Sigmoid colon (tissue), 7 donors: ENCODE data around the gene COMMD9. TPM values are rescaled to one million over a fixed set of nuclear protein-coding genes. Genes with fewer than 3 reads are reported as not detected.
"Not testable (repeated sequence)": the region's sequence is repeated elsewhere in the genome, so short reads cannot be mapped to it uniquely, and the experiment has no call there.

Experiments used
- DNase-seq: peaks from one replicate; pipeline ENCODE4 v3.0.0-alpha.2; 2019
- H3K27ac ChIP-seq, 4 donors: fragments of 200-600 bp; sonication (generic); one replicate each; pipeline ENCODE4 v1.5.1; 2016 to 2019; ENCODE audit warnings: mild to moderate bottlenecking in 1 of 4
- H3K27me3 ChIP-seq, 3 donors: fragments of 200-600 bp; sonication (generic); one replicate each; pipeline ENCODE4 v1.5.1; 2019; ENCODE audit warnings: mild to moderate bottlenecking in 1 of 3
- H3K36me3 ChIP-seq, 4 donors: fragments of 200-600 bp; sonication (generic); one replicate each; pipeline ENCODE4 v1.5.1; 2016 to 2019
- H3K4me1 ChIP-seq, 4 donors: fragments of 200-600 bp; sonication (generic); one replicate each; pipeline ENCODE4 v1.5.1; 2017 to 2019
- H3K4me3 ChIP-seq, 4 donors: fragments of 200-600 bp; sonication (generic); one replicate each; pipeline ENCODE4 v1.5.1; 2017 to 2019; ENCODE audit warnings: mild to moderate bottlenecking in 2 of 4, moderate library complexity in 1 of 4
- H3K9me3 ChIP-seq, 4 donors: fragments of 200-600 bp in 3 of 4; sonication (generic) in 3 of 4; one replicate each; pipeline versions ENCODE4 v1.5.1 to v1.6.1; 2013 to 2019
- CTCF ChIP-seq, 4 experiments: fragments of 450-650 bp in 3 of 4; fragments of 200-600 bp in 1 of 4; IDR thresholded peaks; one replicate each; pipeline ENCODE4 v1.5.1; 2016 to 2019; ENCODE audit warnings: antibody characterized with exemption in 4 of 4, mild to moderate bottlenecking in 3 of 4, moderate library complexity in 2 of 4
- EP300 ChIP-seq, 4 donors: sonication (generic); formaldehyde crosslinking; IDR thresholded peaks; one replicate each; pipeline ENCODE4 v1.6.1; 2017; ENCODE audit warnings: antibody characterized with exemption in 4 of 4
- POLR2A ChIP-seq, 2 donors: fragments of 450-650 bp; IDR thresholded peaks; one replicate each; pipeline ENCODE4 v1.6.1; 2016; ENCODE audit warnings: antibody characterized with exemption in 2 of 2, mild to moderate bottlenecking in 2 of 2, moderate library complexity in 2 of 2
- POLR2AphosphoS5 ChIP-seq, 4 donors: sonication (generic); formaldehyde crosslinking; IDR thresholded peaks; one replicate each; pipeline ENCODE4 v1.6.1; 2017; ENCODE audit warnings: antibody characterized with exemption in 4 of 4
- WGBS, 2 donors: extraction: QIAGEN DNeasy Blood & Tissue Kit; methylation state at CpG; one replicate each; pipeline ENCODE4 v1.1.7; 2013; 5-methylcytosine and 5-hydroxymethylcytosine counted together
- intact Hi-C: fragments of 100-400 bp; cut with DNase I; formaldehyde crosslinking; loops from one replicate; pipeline ENCODE4 v1.15.1; 2023
- polyA plus RNA-seq, 3 donors: library from polyadenylated mRNA; stranded (reverse); fragments of 200-250 nt; gene quantifications; one replicate each; pipeline ENCODE4 v1.2.3, GENCODE V29; 2013
- total RNA-seq, 4 donors: library from RNA; depleted of rRNA; stranded (reverse); fragments of >200 nt; gene quantifications; one replicate each; pipeline ENCODE4 v1.1.0, GENCODE V29; 2016
- donor health status: healthy with polysubstance abuse.
- donor health status: Bipolar disorder and iron deficiency.
- donor health status: healthy.

The COMMD9 gene
- total and polyA plus RNA-seq, 7 donors = 15.5 to 44.6 (median 30.7) TPM

DNA sequence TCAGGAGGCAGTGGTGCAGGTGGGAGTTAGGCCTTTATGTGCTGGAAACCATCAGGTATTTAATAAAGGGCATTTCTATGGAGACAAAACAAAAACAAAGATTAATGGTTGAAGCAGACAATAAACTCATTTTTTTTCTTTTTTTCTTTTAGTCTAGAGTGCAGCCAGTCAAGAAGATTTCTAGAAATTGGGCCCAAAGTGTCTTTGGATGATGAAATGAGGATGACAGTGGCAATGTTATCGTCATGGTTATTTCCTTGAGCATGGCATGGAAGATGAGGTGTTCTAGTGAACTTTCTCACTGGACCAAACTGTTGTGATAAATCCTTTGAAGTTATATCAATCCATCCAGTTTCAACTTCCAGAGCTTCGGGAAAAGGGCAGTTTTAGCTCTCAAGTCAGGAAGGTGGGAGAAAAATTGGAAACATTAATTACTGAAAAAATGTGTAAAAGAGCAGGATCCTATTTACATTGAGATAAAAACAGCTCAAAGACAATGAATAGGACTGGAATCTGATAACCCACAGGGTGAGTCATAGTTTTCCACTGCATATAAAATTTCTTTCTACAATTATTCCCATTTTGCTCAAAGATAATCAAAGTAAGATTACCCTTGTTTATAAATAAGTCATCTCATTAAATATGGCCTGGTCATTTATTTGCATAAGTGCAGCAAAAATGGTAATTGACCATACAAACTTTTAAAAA lies 39.9 kb upstream of the COMMD9 start:
- 73 to 85% methylated on average over 2 of the region's 2 CpGs for WGBS, 2 donors
- H3K36me3 ChIP-seq = no peaks in the 10 kb centered on the region
- H3K4me3 ChIP-seq = no peak overlapping the region
- H3K9me3 ChIP-seq = no peaks in the 10 kb centered on the region
- no peaks in the 10 kb centered on the region for H3K27me3 ChIP-seq
- H3K4me1 ChIP-seq = no peaks in the 10 kb centered on the region
- DNase-seq = no peak
- no peak for TF ChIP-seq CTCF (IDR thresholded peaks at IDR 0.05)
- H3K27ac ChIP-seq = no peak overlapping the region
- intact Hi-C loops = no loop called here

GRCh38 chr11:36326524-36327419 lies 37.5 kb upstream of the COMMD9 start:
- H3K4me1 ChIP-seq = no peaks in the 10 kb centered on the region
- no peak for DNase-seq
- H3K27ac ChIP-seq = no peak overlapping the region
- TF ChIP-seq POLR2AphosphoS5 (IDR thresholded peaks at IDR 0.05) (no peak), POLR2A (IDR thresholded peaks at IDR 0.05) (no peak), EP300 (IDR thresholded peaks at IDR 0.05) (no peak), CTCF (IDR thresholded peaks at IDR 0.05) (no peak)
- 60 to 65% methylated on average over 3 of the region's 3 CpGs for WGBS, 2 donors
- H3K36me3 ChIP-seq = no peaks in the 10 kb centered on the region
- no peaks in the 10 kb centered on the region for H3K9me3 ChIP-seq
- intact Hi-C loops = no loop called here
- H3K4me3 ChIP-seq = no peak overlapping the region
- H3K27me3 ChIP-seq = no peaks in the 10 kb centered on the region

DNA sequence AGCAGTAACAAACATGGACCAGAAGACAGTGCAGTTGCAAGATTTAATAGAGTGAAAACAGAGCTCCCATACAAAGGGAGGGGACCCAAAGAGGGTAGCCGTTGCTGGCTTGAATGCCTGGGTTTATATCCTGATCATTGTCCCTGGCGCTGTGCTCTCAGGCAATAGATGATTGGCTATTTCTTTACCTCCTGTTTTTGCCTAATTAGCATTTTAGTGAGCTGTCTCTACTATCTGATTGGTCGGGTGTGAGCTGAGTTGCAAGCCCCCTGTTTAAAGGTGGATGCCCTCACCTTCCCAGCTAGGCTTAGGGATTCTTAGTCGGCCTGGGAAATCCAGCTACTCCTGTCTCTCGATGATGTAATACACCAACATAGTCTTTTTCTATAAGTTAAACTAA lies 36.2 kb upstream of the COMMD9 start:
- intact Hi-C loops, DNase-seq, H3K27me3 ChIP-seq, H3K36me3 ChIP-seq, H3K27ac ChIP-seq, H3K9me3 ChIP-seq, H3K4me1 ChIP-seq, H3K4me3 ChIP-seq: not testable (repeated sequence)
- 91 to 93% methylated on average over 5 of the region's 5 CpGs for WGBS, 2 donors

GRCh38 chr11:36324956-36325355 lies 35.7 kb upstream of the COMMD9 start:
- intact Hi-C loops = not testable (repeated sequence)

GRCh38 chr11:36317992-36318391 lies 28.8 kb upstream of the COMMD9 start:
- 10 to 28% methylated on average over 2 of the region's 2 CpGs for WGBS, 2 donors

More at GRCh38 chr11:36324956-36325355, 35.7 kb upstream of the COMMD9 start:
- not testable (repeated sequence) for H3K9me3 ChIP-seq, H3K27ac ChIP-seq, H3K4me1 ChIP-seq, DNase-seq, H3K27me3 ChIP-seq, H3K4me3 ChIP-seq, H3K36me3 ChIP-seq
- WGBS, 2 donors = 94 to 96% methylated on average over 15 of the region's 15 CpGs

More at GRCh38 chr11:36317992-36318391, 28.8 kb upstream of the COMMD9 start:
- intact Hi-C loops = no loop called here
- Histone ChIP-seq H3K4me3 (no peak overlapping the region), H3K27me3 (no peaks in the 10 kb centered on the region), H3K36me3 (no peaks in the 10 kb centered on the region), H3K9me3 (no peaks in the 10 kb centered on the region), H3K27ac (no peak overlapping the region), H3K4me1 (no peaks in the 10 kb centered on the region)
- DNase-seq = no peak
- TF ChIP-seq POLR2A (IDR thresholded peaks at IDR 0.05) (no peak), CTCF (IDR thresholded peaks at IDR 0.05) (no peak), EP300 (IDR thresholded peaks at IDR 0.05) (no peak), POLR2AphosphoS5 (IDR thresholded peaks at IDR 0.05) (no peak)
